GM18499 (cell line): ENCODE data around the gene PPP3CB.
A peak's percentile ranks its signal among the peaks of the same experiment; 100 is the strongest.

Source experiments
- ATAC-seq: cut with Tn5 transposase; IDR thresholded peaks from one replicate; pipeline ENCODE4 v1.9.1; 2021; ENCODE audit warnings: moderate number of reproducible peaks; ENCODE audit not compliant: insufficient read depth, unreplicated experiment

Gene PPP3CB

GRCh38 chr10:73486601-73487000, 9.2 kb downstream of the PPP3CB start:
- ATAC-seq, result no peak

GRCh38 chr10:73485320-73485719, 10.5 kb downstream of the PPP3CB start:
- ATAC-seq, result no peak

- peak; percentile 73 for ATAC-seq
These were observed 15.7 kb downstream of the PPP3CB start for GRCh38 chr10:73480158-73480557.

- ATAC-seq, result no peak
These were observed 17.2 kb downstream of the PPP3CB start for GRCh38 chr10:73478636-73479035.

- ATAC-seq, result no peak
These were observed 24.6 kb downstream of the PPP3CB start for GRCh38 chr10:73471226-73471625.

- ATAC-seq, result no peak
These were observed 26.2 kb downstream of the PPP3CB start for GRCh38 chr10:73469579-73469978.

- ATAC-seq, result no peak
These were observed 28.6 kb downstream of the PPP3CB start for GRCh38 chr10:73467206-73467605.

- no peak for ATAC-seq
These were observed 29.7 kb downstream of the PPP3CB start for GRCh38 chr10:73465978-73466726.

- ATAC-seq, result no peak
These were observed 34.9 kb downstream of the PPP3CB start for GRCh38 chr10:73460897-73461296.

GRCh38 chr10:73459683-73460314, 36.0 kb downstream of the PPP3CB start:
- ATAC-seq, result no peak

- ATAC-seq, result no peak
These were observed 39.5 kb downstream of the PPP3CB start for GRCh38 chr10:73456187-73456890.

- ATAC-seq, result no peak
These were observed 46.7 kb downstream of the PPP3CB start for GRCh38 chr10:73449113-73449512.

GRCh38 chr10:73448384-73448783, 47.4 kb downstream of the PPP3CB start:
- ATAC-seq, result no peak

GRCh38 chr10:73446926-73447325, 48.9 kb downstream of the PPP3CB start:
- ATAC-seq, result no peak

- ATAC-seq, result no peak
These were observed 51.4 kb downstream of the PPP3CB start for GRCh38 chr10:73444457-73444856.

- no peak for ATAC-seq
These were observed 56.1 kb downstream of the PPP3CB start for GRCh38 chr10:73439605-73440312.

- ATAC-seq, result no peak
These were observed 56.8 kb downstream of the PPP3CB start for GRCh38 chr10:73439055-73439454.

- ATAC-seq, result no peak
These were observed 62.3 kb downstream of the PPP3CB start, which contains the start of gene MSS51 for GRCh38 chr10:73433538-73433867. MSS51 (minus strand) TSS chr10:73433561; CDS start chr10:73428284, 5,277 bp downstream.

- no peak for ATAC-seq
These were observed 62.9 kb downstream of the PPP3CB start for GRCh38 chr10:73432646-73433537.

GRCh38 chr10:73426318-73426717, 69.5 kb downstream of the PPP3CB start:
- ATAC-seq, result no peak
